Ovary (tissue), 3 donors: ENCODE measurements around the gene DYRK2.
"Not testable (repeated sequence)": the region's sequence is repeated elsewhere in the genome, so short reads cannot be mapped to it uniquely, and the experiment has no call there.

ENCODE experiments used
- CTCF ChIP-seq, 3 donors: fragments of 450-650 bp in 2 of 3; fragments of 200-600 bp in 1 of 3; IDR thresholded peaks; one replicate each; pipeline versions ENCODE4 v1.5.1 to v1.8.0; 2016 to 2022; ENCODE audit warnings: antibody characterized with exemption in 3 of 3, mild to moderate bottlenecking in 1 of 3
- EP300 ChIP-seq: sonication (generic); formaldehyde crosslinking; IDR thresholded peaks from one replicate; pipeline ENCODE4 v1.6.1; 2017; ENCODE audit warnings: antibody characterized with exemption
- POLR2A ChIP-seq: fragments of 450-650 bp; IDR thresholded peaks from one replicate; pipeline ENCODE4 v1.6.1; 2017; ENCODE audit warnings: antibody characterized with exemption, mild to moderate bottlenecking, moderate library complexity
- donor health status: DM: no; HTN: no; CAD: no.

DNA sequence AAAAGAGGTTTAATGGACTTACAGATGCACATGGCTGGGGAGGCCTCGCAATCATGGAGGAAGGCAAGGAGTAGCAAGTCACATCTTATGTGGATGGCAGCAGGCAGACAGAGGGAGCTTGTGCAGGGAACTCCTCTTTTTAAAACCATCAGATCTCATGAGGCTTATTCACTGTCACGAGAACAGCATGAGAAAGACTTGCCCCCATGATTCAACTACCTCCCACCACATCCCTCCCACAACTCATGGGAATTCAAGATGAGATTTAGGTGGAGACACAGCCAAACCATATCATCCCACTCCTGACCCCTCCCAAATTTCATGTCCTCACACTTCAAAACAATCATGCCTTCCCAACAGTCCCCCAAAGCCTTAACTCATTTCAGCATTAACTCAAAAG, 24.0 kb downstream of the DYRK2 start:
- TF ChIP-seq POLR2A; EP300; CTCF (IDR thresholded peaks at IDR 0.05): not testable (repeated sequence)
